Nephron (organoid): ENCODE data around the gene IMMT.

Experiments
- H3K27ac Mint-ChIP-seq, 3 experiments: 2 replicates each; pipeline ENCODE4 v1.8.0; 2020; ENCODE audit warnings: mixed read lengths in 3 of 3, mild to moderate bottlenecking in 2 of 3, moderate library complexity in 1 of 3
- H3K27me3 Mint-ChIP-seq: 2 replicates; pipeline ENCODE4 v1.8.0; 2021; ENCODE audit warnings: low read depth, mild to moderate bottlenecking, moderate library complexity, mixed read lengths
- H3K36me3 Mint-ChIP-seq: 2 replicates; pipeline ENCODE4 v1.8.0; 2020; ENCODE audit warnings: low read depth, mixed read lengths
- H3K4me1 Mint-ChIP-seq: 2 replicates; pipeline ENCODE4 v1.8.0; 2020; ENCODE audit warnings: mixed read lengths
- H3K4me3 Mint-ChIP-seq, 3 experiments: 2 replicates each; pipeline ENCODE4 v1.8.0; 2020; ENCODE audit warnings: mild to moderate bottlenecking in 3 of 3, mixed read lengths in 3 of 3, moderate library complexity in 2 of 3
- H3K9me3 Mint-ChIP-seq: 2 replicates; pipeline ENCODE4 v1.8.0; 2020; ENCODE audit warnings: mixed read lengths
- CTCF ChIP-seq, 3 experiments: fragments of 200-600 bp; sonication (generic); IDR thresholded peaks; one replicate each; pipeline ENCODE4 v1.5.0; 2021; ENCODE audit warnings: antibody characterized with exemption in 3 of 3; ENCODE audit not compliant: unreplicated experiment in 3 of 3

Gene IMMT

DNA sequence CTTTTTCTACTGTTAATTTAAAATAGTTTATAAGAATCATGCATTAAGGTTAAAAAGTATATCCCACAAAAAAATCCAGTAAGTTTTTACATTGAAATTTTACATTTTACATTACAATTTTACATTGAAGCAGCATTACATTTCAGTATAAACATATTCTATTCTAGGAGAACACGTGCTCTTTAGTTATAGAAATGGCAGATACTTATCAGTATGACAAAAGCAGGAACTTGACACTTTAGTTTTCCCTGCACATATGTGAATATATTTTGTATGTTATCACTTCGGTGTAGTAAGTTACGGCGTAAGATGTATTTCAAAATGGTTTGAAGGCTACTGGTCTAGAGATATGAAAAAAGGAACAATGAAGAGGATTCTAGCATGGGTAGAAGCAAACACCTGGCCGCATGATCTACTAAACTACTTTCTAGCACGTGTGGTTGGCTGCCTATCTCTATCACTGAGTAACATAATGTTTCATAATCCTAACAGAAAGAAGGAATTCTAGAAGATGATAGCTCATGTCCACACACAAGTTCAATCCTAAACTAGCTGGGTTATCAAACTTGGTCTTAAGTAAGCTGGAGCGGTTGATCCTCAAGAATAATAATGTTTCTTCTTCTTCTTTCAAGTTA is 5.4 kb downstream of the IMMT start:
- H3K9me3 Mint-ChIP-seq = no peaks in the 10 kb centered on the region
- no peaks in the 10 kb centered on the region for H3K27me3 Mint-ChIP-seq
- H3K4me1 Mint-ChIP-seq = peaks cover 65% of the 10 kb centered on the region
- no peak overlapping the region for H3K27ac Mint-ChIP-seq
- H3K36me3 Mint-ChIP-seq = peaks cover 10% of the 10 kb centered on the region
- no peak for TF ChIP-seq CTCF (IDR thresholded peaks at IDR 0.05; ENCODE audit: unreplicated experiment in 3 of 3)
- H3K4me3 Mint-ChIP-seq = peak overlapping the region in 1 of 3 experiments; percentile 20

- Mint-ChIP-seq H3K9me3 (no peaks in the 10 kb centered on the region), H3K36me3 (peaks cover 10% of the 10 kb centered on the region), H3K4me1 (peaks cover 47% of the 10 kb centered on the region), H3K27me3 (no peaks in the 10 kb centered on the region), H3K4me3 (no peak overlapping the region), H3K27ac (peak overlapping the region; percentile 34 to 60 (median 60))
- no peak for TF ChIP-seq CTCF (IDR thresholded peaks at IDR 0.05; ENCODE audit: unreplicated experiment in 3 of 3)
Observed at GRCh38 chr2:86186431-86186830, 8.8 kb downstream of the IMMT start.

- no peak overlapping the region for H3K4me3 Mint-ChIP-seq
Observed at GRCh38 chr2:86185517-86186212, 9.6 kb downstream of the IMMT start.

DNA sequence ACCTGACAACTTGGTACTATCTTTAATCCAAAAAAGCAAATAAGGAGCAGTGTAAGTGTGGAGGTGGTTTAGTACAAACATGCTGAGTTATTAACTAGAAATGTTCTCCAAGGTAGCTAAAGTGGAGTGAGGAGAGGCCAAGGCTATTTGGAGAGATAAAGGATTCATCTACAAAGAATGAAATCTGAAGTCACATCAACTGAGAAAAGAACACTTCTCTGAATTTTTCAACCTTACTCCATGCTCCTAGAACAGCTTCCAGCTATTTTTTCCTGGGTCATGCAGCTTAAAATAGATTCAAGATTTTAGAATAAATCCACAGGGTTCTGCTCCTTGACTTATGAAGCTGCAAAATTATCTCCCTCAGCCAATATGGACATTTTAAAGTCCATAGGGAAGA is 18.7 kb downstream of the IMMT start:
- Mint-ChIP-seq H3K27me3 (no peaks in the 10 kb centered on the region), H3K27ac (no peak overlapping the region), H3K9me3 (no peaks in the 10 kb centered on the region), H3K36me3 (peaks cover 59% of the 10 kb centered on the region), H3K4me3 (no peak overlapping the region), H3K4me1 (no peaks in the 10 kb centered on the region)
- TF ChIP-seq CTCF (IDR thresholded peaks at IDR 0.05; ENCODE audit: unreplicated experiment in 3 of 3) = no peak

More at GRCh38 chr2:86185517-86186212, 9.6 kb downstream of the IMMT start:
- no peak for TF ChIP-seq CTCF (IDR thresholded peaks at IDR 0.05; ENCODE audit: unreplicated experiment in 3 of 3)
- H3K4me1 Mint-ChIP-seq = peaks cover 47% of the 10 kb centered on the region
- no peaks in the 10 kb centered on the region for H3K27me3 Mint-ChIP-seq
- H3K9me3 Mint-ChIP-seq = no peaks in the 10 kb centered on the region
- H3K27ac Mint-ChIP-seq = peak overlapping the region; percentile 34 to 60 (median 60)
- H3K36me3 Mint-ChIP-seq = peaks cover 10% of the 10 kb centered on the region

- H3K27me3 Mint-ChIP-seq = no peaks in the 10 kb centered on the region
- no peak overlapping the region for H3K4me3 Mint-ChIP-seq
- H3K4me1 Mint-ChIP-seq = no peaks in the 10 kb centered on the region
- no peaks in the 10 kb centered on the region for H3K9me3 Mint-ChIP-seq
- no peak for TF ChIP-seq CTCF (IDR thresholded peaks at IDR 0.05; ENCODE audit: unreplicated experiment in 3 of 3)
- peaks cover 64% of the 10 kb centered on the region for H3K36me3 Mint-ChIP-seq
- H3K27ac Mint-ChIP-seq = no peak overlapping the region
Observed at GRCh38 chr2:86175828-86176227, 19.4 kb downstream of the IMMT start.

GRCh38 chr2:86174445-86174844 is 20.8 kb downstream of the IMMT start:
- Mint-ChIP-seq H3K27ac (no peak overlapping the region), H3K9me3 (no peaks in the 10 kb centered on the region), H3K4me3 (no peak overlapping the region), H3K27me3 (no peaks in the 10 kb centered on the region), H3K4me1 (no peaks in the 10 kb centered on the region), H3K36me3 (peaks cover 64% of the 10 kb centered on the region)
- no peak for TF ChIP-seq CTCF (IDR thresholded peaks at IDR 0.05; ENCODE audit: unreplicated experiment in 3 of 3)
